GM06990 (cell line): ENCODE results near the gene CSPG4.

Experiments
- DNase-seq: peaks from one replicate; pipeline ENCODE4 v3.0.0-alpha.2; 2011; ENCODE audit not compliant: insufficient read length; ENCODE audit errors: extremely low read depth
- H3K27me3 ChIP-seq: replicated peaks from 2 replicates; pipeline ENCODE4 v1.6.0; 2011; ENCODE audit warnings: low read length; ENCODE audit not compliant: control insufficient read depth, insufficient read depth
- H3K36me3 ChIP-seq: 2 replicates; pipeline ENCODE4 v1.5.1; 2011; ENCODE audit warnings: low read length; ENCODE audit not compliant: control insufficient read depth, insufficient read depth
- H3K4me3 ChIP-seq: replicated peaks from 2 replicates; pipeline ENCODE4 v1.5.1; 2011; ENCODE audit warnings: low read depth, mild to moderate bottlenecking, control low read depth, low read length
- CTCF ChIP-seq: IDR thresholded peaks from 2 replicates; pipeline ENCODE4 v1.5.1; 2011; ENCODE audit warnings: low read length, control low read depth, mild to moderate bottlenecking, inconsistent platforms; ENCODE audit not compliant: insufficient read depth, poor library complexity, severe bottlenecking

The CSPG4 gene

GRCh38 chr15:75641179-75641503 lies 71.5 kb downstream of the CSPG4 start:
- no peak for DNase-seq
- H3K36me3 ChIP-seq: no peaks in the 10 kb centered on the region
- no peaks in the 10 kb centered on the region for H3K27me3 ChIP-seq
- no peak for TF ChIP-seq CTCF
- H3K4me3 ChIP-seq: peak overlapping the region; percentile 99; the same call in 1 of the 2 replicates

- no peaks in the 10 kb centered on the region for H3K27me3 ChIP-seq
- H3K4me3 ChIP-seq: peak overlapping the region; percentile 99
- peak; percentile 30 for DNase-seq
- TF ChIP-seq CTCF: peak; percentile 55
- H3K36me3 ChIP-seq: no peaks in the 10 kb centered on the region
Observed at GRCh38 chr15:75640483-75641178, 72.0 kb downstream of the CSPG4 start.

- DNase-seq: peak; percentile 96
- no peak for TF ChIP-seq CTCF
- H3K36me3 ChIP-seq: no peaks in the 10 kb centered on the region
- H3K27me3 ChIP-seq: no peaks in the 10 kb centered on the region
- peak within 1 kb of the TSS; percentile 99 for H3K4me3 ChIP-seq
Observed at GRCh38 chr15:75639709-75640482, 72.8 kb downstream of the CSPG4 start, which contains the start of gene IMP3. IMP3 (minus strand) TSS chr15:75640224; CDS start chr15:75640168, 56 bp downstream.

GRCh38 chr15:75639191-75639708 lies 73.4 kb downstream of the CSPG4 start:
- H3K36me3 ChIP-seq: no peaks in the 10 kb centered on the region
- H3K4me3 ChIP-seq: peak overlapping the region; percentile 99
- TF ChIP-seq CTCF: no peak
- no peaks in the 10 kb centered on the region for H3K27me3 ChIP-seq
- no peak for DNase-seq

- DNase-seq: no peak
- no peaks in the 10 kb centered on the region for H3K36me3 ChIP-seq
- H3K4me3 ChIP-seq: no peak overlapping the region
- no peak for TF ChIP-seq CTCF
- no peaks in the 10 kb centered on the region for H3K27me3 ChIP-seq
Observed at GRCh38 chr15:75637245-75638009, 75.2 kb downstream of the CSPG4 start.
